PC-3 (cell line): ENCODE data around the gene SFXN3.

Experiments used
- CTCF ChIP-seq: fragments of 300-600 bp; sonication (generic); conservative IDR thresholded peaks from 2 replicates; pipeline ENCODE4 v1.5.1; 2017; ENCODE audit warnings: antibody characterized with exemption, low read depth, mild to moderate bottlenecking, low read length
- EZH2 ChIP-seq: fragments of 300-600 bp; sonication (generic); IDR thresholded peaks from one replicate; pipeline ENCODE4 v1.6.1; 2017; ENCODE audit warnings: antibody characterized with exemption, mild to moderate bottlenecking, low read length; ENCODE audit not compliant: unreplicated experiment

- TF ChIP-seq CTCF, result no peak
- TF ChIP-seq EZH2, result no peak
Observed at GRCh38 chr10:101087965-101088364, 56.9 kb downstream of the SFXN3 start.
